AG10803 (cell line): ENCODE data around the gene MGAT5.

Experiments
- DNase-seq: peaks from one replicate; pipeline ENCODE4 v3.0.0; 2010; ENCODE audit warnings: low read depth
- H3K4me3 ChIP-seq: 2 replicates; pipeline ENCODE4 v1.5.1; 2011; ENCODE audit warnings: mild to moderate bottlenecking, low read length, control low read depth
- TF ChIP-seq, protein P1 (sequence below): conservative IDR thresholded peaks from 2 replicates; pipeline ENCODE4 v1.5.1; 2011; ENCODE audit warnings: mild to moderate bottlenecking, low read length, control low read depth, inconsistent platforms

Gene MGAT5

GRCh38 chr2:134420259-134420658, 166.4 kb downstream of the MGAT5 start:
- DNase-seq = no peak
- H3K4me3 ChIP-seq = no peak overlapping the region
- TF ChIP-seq, protein P1, sequence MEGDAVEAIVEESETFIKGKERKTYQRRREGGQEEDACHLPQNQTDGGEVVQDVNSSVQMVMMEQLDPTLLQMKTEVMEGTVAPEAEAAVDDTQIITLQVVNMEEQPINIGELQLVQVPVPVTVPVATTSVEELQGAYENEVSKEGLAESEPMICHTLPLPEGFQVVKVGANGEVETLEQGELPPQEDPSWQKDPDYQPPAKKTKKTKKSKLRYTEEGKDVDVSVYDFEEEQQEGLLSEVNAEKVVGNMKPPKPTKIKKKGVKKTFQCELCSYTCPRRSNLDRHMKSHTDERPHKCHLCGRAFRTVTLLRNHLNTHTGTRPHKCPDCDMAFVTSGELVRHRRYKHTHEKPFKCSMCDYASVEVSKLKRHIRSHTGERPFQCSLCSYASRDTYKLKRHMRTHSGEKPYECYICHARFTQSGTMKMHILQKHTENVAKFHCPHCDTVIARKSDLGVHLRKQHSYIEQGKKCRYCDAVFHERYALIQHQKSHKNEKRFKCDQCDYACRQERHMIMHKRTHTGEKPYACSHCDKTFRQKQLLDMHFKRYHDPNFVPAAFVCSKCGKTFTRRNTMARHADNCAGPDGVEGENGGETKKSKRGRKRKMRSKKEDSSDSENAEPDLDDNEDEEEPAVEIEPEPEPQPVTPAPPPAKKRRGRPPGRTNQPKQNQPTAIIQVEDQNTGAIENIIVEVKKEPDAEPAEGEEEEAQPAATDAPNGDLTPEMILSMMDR = no peak

DNA sequence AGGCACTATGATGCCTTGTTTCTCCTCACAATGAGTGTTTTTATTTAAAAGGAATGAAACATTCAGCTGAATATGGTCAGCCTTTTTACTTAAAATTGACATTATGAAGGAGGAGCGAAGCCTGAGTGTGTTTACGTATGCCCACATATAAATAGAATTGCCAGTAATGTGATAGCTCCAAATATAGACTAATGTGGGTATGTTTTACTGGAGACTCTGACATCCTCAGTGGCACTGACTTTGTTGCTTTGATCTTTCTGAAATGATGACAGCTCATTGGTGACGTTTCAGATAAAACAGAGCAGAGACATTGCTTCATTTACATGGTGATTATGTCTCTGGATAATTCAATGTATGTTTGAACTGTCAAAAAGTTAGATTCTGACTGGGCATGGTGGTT, 167.0 kb downstream of the MGAT5 start:
- H3K4me3 ChIP-seq = no peak overlapping the region
- TF ChIP-seq, protein P1 = no peak
- DNase-seq = no peak

GRCh38 chr2:134421556-134422328, 167.9 kb downstream of the MGAT5 start:
- peak; percentile 15 for DNase-seq
- TF ChIP-seq, protein P1 = no peak
- H3K4me3 ChIP-seq = no peak overlapping the region

DNA sequence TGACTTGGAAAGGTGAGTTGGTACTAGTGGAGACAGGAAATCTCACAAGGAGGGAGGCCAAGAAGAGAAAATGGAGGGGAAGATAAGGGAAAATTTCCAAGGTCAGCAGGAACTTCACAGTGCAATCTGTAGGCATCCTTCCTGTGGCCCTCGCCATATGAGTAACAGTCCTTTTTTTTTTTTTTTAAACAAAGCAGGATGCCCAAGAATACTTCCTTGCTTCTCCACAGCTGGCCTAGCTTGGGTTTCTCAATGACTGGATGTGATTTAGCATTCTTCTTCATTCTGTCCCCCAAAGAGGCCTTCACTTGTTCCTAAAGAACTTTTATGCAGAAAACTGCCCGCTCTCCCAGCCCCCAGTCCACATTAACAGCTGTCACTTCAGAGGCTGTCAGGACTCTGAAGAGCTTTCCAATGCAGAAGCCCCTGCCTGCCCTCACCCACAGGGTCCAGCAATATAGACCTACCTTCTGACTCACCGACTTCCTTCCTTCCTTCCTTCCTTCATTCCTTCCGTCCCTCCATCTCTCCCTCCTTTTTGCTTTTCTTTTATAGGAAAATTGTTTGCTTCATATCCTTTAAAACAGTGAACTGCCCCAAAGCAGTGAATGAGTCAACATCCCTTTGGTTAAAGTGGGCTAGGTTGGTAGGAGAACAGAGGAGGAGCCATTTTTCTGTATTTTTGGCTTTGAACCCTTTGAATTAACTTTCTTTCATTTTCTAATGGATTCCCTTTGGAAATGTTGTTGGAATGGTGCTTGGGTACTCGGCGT, 172.0 kb downstream of the MGAT5 start:
- TF ChIP-seq, protein P1 = no peak
- DNase-seq = peak; percentile 16
- no peak overlapping the region for H3K4me3 ChIP-seq

GRCh38 chr2:134426721-134427120, 172.8 kb downstream of the MGAT5 start:
- no peak overlapping the region for H3K4me3 ChIP-seq
- TF ChIP-seq, protein P1 = no peak
- no peak for DNase-seq

GRCh38 chr2:134429886-134430285, 176.0 kb downstream of the MGAT5 start:
- TF ChIP-seq, protein P1 = no peak
- no peak for DNase-seq
- H3K4me3 ChIP-seq = no peak overlapping the region
